Activated CD4-positive, alpha-beta T cell treated with anti-CD3 and anti-CD28 coated beads, Interleukin-10, Interleukin-2, amounts not matched to agents 100 ng/mL and 50 ng/mL, durations not matched to agents 16 hours and 8 hours (primary cell): ENCODE results near the gene RHBG.

Experiments used
- DNase-seq: peaks from one replicate; pipeline ENCODE4 v3.0.0-alpha.2; 2020

RHBG gene

GRCh38 chr1:156409439-156409838 is 40.4 kb downstream of the RHBG start:
- DNase-seq: no peak

- DNase-seq: no peak
Observed at GRCh38 chr1:156410238-156410637, 41.2 kb downstream of the RHBG start.

- DNase-seq: no peak
Observed at GRCh38 chr1:156410740-156411139, 41.7 kb downstream of the RHBG start.

GRCh38 chr1:156412653-156413321 is 43.8 kb downstream of the RHBG start:
- DNase-seq: no peak

GRCh38 chr1:156413391-156414246 is 44.6 kb downstream of the RHBG start:
- DNase-seq: no peak

GRCh38 chr1:156414461-156415064 is 45.6 kb downstream of the RHBG start:
- no peak for DNase-seq

GRCh38 chr1:156416993-156417392 is 48.0 kb downstream of the RHBG start:
- no peak for DNase-seq

GRCh38 chr1:156417401-156418020 is 48.5 kb downstream of the RHBG start:
- DNase-seq: no peak

- DNase-seq: no peak
Observed at GRCh38 chr1:156418416-156419070, 49.5 kb downstream of the RHBG start.

GRCh38 chr1:156419854-156420204 is 50.8 kb downstream of the RHBG start:
- no peak for DNase-seq

- peak; percentile 30 for DNase-seq
Observed at GRCh38 chr1:156420205-156421061, 51.4 kb downstream of the RHBG start.

GRCh38 chr1:156421062-156421938 is 52.3 kb downstream of the RHBG start:
- peak; percentile 76 for DNase-seq

- no peak for DNase-seq
Observed at GRCh38 chr1:156421939-156422601, 53.1 kb downstream of the RHBG start.

GRCh38 chr1:156422602-156423091 is 53.6 kb downstream of the RHBG start:
- DNase-seq: no peak

GRCh38 chr1:156423422-156424352 is 54.7 kb downstream of the RHBG start:
- no peak for DNase-seq

GRCh38 chr1:156424806-156425432 is 55.9 kb downstream of the RHBG start:
- no peak for DNase-seq

GRCh38 chr1:156425943-156426342 is 56.9 kb downstream of the RHBG start:
- no peak for DNase-seq

- no peak for DNase-seq
Observed at GRCh38 chr1:156427957-156428356, 58.9 kb downstream of the RHBG start.
